Suprapubic skin (tissue), 4 donors: ENCODE measurements around the gene MYO15B.
"Not testable (repeated sequence)": the region's sequence is repeated elsewhere in the genome, so short reads cannot be mapped to it uniquely, and the experiment has no call there.

Experiments
- CTCF ChIP-seq, 2 donors: fragments of 200-600 bp in 1 of 2; fragments of 450-650 bp in 1 of 2; sonication (generic) in 1 of 2; IDR thresholded peaks; one replicate each; pipeline ENCODE4 v1.5.1; 2016 to 2019; ENCODE audit warnings: antibody characterized with exemption in 2 of 2, mild to moderate bottlenecking in 1 of 2, moderate library complexity in 1 of 2
- EP300 ChIP-seq: sonication (generic); formaldehyde crosslinking; IDR thresholded peaks from one replicate; pipeline ENCODE4 v1.6.1; 2017; ENCODE audit warnings: antibody characterized with exemption
- POLR2A ChIP-seq, 2 donors: fragments of 450-650 bp; IDR thresholded peaks; one replicate each; pipeline ENCODE4 v1.6.1; 2017; ENCODE audit warnings: antibody characterized with exemption in 2 of 2, mild to moderate bottlenecking in 2 of 2, moderate library complexity in 2 of 2
- POLR2AphosphoS5 ChIP-seq, 3 donors: sonication (generic); formaldehyde crosslinking; IDR thresholded peaks; one replicate each; pipeline ENCODE4 v1.6.1; 2017; ENCODE audit warnings: antibody characterized with exemption in 3 of 3

DNA sequence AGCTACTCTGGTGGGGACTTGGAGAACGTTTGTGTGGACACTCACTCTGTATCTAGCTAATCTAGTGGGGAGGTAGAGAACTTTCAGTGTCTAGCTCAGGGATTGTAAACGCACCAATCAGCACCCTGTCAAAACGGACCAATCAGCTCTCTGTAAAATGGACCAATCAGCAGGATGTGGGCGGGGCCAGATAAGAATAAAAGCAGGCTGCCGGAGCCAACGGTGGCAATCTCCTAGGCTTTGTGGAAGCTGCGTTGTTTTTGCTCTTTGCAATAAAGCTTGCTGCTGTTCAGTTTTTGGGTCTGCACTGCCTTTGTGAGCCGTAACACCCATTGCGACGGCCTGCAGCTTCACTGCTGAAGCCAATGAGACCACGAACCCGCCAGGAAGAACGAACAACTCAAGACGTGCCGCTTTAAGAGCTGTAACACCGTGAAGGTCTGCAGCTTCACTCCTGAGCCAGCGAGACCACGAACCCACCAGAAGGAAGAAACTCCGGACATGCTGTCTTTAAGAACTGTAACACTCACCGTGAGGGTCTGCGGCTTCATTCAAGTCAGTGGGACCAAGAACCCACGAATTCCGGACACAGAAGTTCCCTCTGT lies 6.4 kb upstream of the MYO15B start:
- not testable (repeated sequence) for TF ChIP-seq CTCF (IDR thresholded peaks at IDR 0.05); POLR2AphosphoS5 (IDR thresholded peaks at IDR 0.05); EP300; POLR2A (IDR thresholded peaks at IDR 0.05)
